Gastroesophageal sphincter (tissue), 3 donors: ENCODE data around the gene VPS13D.

Experiments
- EP300 ChIP-seq: sonication (generic); formaldehyde crosslinking; IDR thresholded peaks from one replicate; pipeline ENCODE4 v1.6.1; 2017; ENCODE audit warnings: antibody characterized with exemption, mild to moderate bottlenecking
- POLR2A ChIP-seq, 2 donors: fragments of 450-650 bp; IDR thresholded peaks; one replicate each; pipeline ENCODE4 v1.6.1; 2017; ENCODE audit warnings: antibody characterized with exemption in 2 of 2, mild to moderate bottlenecking in 2 of 2, moderate library complexity in 1 of 2
- POLR2AphosphoS5 ChIP-seq: sonication (generic); formaldehyde crosslinking; IDR thresholded peaks from one replicate; pipeline ENCODE4 v1.6.1; 2017; ENCODE audit warnings: antibody characterized with exemption
- TF ChIP-seq, protein P1 (sequence below), 4 experiments: fragments of 200-600 bp in 2 of 4; fragments of 450-650 bp in 2 of 4; sonication (generic) in 1 of 4; IDR thresholded peaks; one replicate each; pipeline ENCODE4 v1.5.1; 2017 to 2019; ENCODE audit warnings: antibody characterized with exemption in 4 of 4, mild to moderate bottlenecking in 2 of 4, moderate library complexity in 2 of 4

- TF ChIP-seq, protein P1, sequence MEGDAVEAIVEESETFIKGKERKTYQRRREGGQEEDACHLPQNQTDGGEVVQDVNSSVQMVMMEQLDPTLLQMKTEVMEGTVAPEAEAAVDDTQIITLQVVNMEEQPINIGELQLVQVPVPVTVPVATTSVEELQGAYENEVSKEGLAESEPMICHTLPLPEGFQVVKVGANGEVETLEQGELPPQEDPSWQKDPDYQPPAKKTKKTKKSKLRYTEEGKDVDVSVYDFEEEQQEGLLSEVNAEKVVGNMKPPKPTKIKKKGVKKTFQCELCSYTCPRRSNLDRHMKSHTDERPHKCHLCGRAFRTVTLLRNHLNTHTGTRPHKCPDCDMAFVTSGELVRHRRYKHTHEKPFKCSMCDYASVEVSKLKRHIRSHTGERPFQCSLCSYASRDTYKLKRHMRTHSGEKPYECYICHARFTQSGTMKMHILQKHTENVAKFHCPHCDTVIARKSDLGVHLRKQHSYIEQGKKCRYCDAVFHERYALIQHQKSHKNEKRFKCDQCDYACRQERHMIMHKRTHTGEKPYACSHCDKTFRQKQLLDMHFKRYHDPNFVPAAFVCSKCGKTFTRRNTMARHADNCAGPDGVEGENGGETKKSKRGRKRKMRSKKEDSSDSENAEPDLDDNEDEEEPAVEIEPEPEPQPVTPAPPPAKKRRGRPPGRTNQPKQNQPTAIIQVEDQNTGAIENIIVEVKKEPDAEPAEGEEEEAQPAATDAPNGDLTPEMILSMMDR (IDR thresholded peaks at IDR 0.05) = no peak
- no peak for TF ChIP-seq POLR2A (IDR thresholded peaks at IDR 0.05)
- no peak for TF ChIP-seq EP300
- no peak for TF ChIP-seq POLR2AphosphoS5
These were observed 272.7 kb downstream of the VPS13D start for GRCh38 chr1:12502336-12503109.
